Measurements from ENCODE around the gene DHRS4.
"Not testable (repeated sequence)": the region's sequence is repeated elsewhere in the genome, so short reads cannot be mapped to it uniquely, and the experiment has no call there.

- TF ChIP-seq, protein P1, sequence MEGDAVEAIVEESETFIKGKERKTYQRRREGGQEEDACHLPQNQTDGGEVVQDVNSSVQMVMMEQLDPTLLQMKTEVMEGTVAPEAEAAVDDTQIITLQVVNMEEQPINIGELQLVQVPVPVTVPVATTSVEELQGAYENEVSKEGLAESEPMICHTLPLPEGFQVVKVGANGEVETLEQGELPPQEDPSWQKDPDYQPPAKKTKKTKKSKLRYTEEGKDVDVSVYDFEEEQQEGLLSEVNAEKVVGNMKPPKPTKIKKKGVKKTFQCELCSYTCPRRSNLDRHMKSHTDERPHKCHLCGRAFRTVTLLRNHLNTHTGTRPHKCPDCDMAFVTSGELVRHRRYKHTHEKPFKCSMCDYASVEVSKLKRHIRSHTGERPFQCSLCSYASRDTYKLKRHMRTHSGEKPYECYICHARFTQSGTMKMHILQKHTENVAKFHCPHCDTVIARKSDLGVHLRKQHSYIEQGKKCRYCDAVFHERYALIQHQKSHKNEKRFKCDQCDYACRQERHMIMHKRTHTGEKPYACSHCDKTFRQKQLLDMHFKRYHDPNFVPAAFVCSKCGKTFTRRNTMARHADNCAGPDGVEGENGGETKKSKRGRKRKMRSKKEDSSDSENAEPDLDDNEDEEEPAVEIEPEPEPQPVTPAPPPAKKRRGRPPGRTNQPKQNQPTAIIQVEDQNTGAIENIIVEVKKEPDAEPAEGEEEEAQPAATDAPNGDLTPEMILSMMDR (IDR thresholded peaks at IDR 0.05; ENCODE audit: poor library complexity, severe bottlenecking) = not testable (repeated sequence)
- not testable (repeated sequence) for TF ChIP-seq POLR2AphosphoS5 (IDR thresholded peaks at IDR 0.05); MXI1 (conservative IDR thresholded peaks at IDR 0.05; ENCODE audit: poor library complexity, severe bottlenecking); TAF1 (IDR thresholded peaks at IDR 0.05; ENCODE audit: low read depth); RAD21 (conservative IDR thresholded peaks at IDR 0.05); EZH2 (IDR thresholded peaks at IDR 0.05; ENCODE audit: borderline replicate concordance, insufficient read depth, low read length, poor library complexity, severe bottlenecking); SMC3 (conservative IDR thresholded peaks at IDR 0.05; ENCODE audit: poor library complexity)
- TF ChIP-seq, protein P2, sequence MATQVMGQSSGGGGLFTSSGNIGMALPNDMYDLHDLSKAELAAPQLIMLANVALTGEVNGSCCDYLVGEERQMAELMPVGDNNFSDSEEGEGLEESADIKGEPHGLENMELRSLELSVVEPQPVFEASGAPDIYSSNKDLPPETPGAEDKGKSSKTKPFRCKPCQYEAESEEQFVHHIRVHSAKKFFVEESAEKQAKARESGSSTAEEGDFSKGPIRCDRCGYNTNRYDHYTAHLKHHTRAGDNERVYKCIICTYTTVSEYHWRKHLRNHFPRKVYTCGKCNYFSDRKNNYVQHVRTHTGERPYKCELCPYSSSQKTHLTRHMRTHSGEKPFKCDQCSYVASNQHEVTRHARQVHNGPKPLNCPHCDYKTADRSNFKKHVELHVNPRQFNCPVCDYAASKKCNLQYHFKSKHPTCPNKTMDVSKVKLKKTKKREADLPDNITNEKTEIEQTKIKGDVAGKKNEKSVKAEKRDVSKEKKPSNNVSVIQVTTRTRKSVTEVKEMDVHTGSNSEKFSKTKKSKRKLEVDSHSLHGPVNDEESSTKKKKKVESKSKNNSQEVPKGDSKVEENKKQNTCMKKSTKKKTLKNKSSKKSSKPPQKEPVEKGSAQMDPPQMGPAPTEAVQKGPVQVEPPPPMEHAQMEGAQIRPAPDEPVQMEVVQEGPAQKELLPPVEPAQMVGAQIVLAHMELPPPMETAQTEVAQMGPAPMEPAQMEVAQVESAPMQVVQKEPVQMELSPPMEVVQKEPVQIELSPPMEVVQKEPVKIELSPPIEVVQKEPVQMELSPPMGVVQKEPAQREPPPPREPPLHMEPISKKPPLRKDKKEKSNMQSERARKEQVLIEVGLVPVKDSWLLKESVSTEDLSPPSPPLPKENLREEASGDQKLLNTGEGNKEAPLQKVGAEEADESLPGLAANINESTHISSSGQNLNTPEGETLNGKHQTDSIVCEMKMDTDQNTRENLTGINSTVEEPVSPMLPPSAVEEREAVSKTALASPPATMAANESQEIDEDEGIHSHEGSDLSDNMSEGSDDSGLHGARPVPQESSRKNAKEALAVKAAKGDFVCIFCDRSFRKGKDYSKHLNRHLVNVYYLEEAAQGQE (IDR thresholded peaks at IDR 0.05; ENCODE audit: borderline replicate concordance) = not testable (repeated sequence)
Observed at GRCh38 chr14:23999640-24000039, 46.1 kb downstream of the DHRS4 start.

Data from neural cell (in vitro differentiated cells).